Ecto neural progenitor cell (in vitro differentiated cells): ENCODE measurements around the gene PROSER2.

Source experiments
- DNase-seq: peaks from one replicate; pipeline ENCODE4 v3.0.0-alpha.2; 2018; ENCODE audit warnings: low spot score

Gene PROSER2, protein sequence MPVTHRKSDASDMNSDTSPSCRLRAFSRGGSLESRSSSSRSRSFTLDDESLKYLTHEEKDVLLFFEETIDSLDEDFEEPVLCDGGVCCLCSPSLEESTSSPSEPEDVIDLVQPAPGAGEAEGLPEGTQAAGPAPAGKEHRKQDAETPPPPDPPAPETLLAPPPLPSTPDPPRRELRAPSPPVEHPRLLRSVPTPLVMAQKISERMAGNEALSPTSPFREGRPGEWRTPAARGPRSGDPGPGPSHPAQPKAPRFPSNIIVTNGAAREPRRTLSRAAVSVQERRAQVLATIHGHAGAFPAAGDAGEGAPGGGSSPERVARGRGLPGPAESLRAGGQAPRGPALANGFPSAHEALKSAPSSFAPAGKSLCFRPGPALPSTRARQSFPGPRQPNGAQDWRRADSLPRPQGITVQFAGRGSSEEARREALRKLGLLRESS

DNA sequence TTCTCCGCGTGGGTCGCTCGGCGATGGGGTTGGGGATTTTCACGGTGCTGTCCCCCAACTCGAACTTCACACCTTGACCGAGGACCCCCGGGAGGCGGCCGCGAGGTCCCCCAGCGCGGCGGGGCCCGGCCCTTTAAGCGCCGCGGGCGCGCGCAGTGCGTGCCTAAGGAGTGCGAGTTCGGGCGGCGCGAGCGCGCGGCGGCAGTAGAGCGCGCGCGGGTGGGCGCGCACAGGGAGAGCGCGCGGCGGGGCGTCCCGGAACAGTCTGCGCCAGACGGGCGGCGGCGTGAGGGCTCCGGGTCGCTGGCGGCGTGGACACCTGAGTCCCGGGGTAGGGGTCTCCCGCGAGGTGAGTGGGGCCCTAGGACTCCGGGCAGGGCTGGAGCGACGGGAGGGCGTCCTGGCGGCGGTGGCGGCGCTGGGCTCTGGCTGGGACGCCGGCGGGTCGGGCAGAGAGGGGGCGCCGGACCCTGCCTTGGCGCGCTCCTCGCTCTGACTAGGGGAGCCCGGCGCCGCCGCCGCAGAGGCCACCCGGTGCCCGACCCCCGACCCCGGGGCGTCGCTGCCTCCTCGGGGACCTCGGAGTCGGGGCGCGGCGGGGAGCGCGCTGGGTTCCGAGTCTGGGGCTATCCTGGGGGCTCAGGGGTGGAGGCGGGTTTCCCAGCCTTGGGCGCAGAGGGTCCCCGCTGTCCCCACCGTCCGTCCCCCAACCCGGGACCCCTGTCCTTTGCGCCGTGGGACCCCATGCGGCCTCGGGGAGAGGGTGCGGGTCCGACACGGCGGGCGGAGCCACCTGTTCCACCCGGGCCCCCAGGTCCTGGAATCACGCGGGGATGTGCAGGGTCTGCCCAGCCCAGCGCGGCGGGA is at the start of gene PROSER2:
Gene PROSER2 (plus strand): TSS at position 235 of the 867 bp plus-strand sequence. CDS start 28,722 bp downstream, outside the sequence.
- DNase-seq, result peak; percentile 66

DNA sequence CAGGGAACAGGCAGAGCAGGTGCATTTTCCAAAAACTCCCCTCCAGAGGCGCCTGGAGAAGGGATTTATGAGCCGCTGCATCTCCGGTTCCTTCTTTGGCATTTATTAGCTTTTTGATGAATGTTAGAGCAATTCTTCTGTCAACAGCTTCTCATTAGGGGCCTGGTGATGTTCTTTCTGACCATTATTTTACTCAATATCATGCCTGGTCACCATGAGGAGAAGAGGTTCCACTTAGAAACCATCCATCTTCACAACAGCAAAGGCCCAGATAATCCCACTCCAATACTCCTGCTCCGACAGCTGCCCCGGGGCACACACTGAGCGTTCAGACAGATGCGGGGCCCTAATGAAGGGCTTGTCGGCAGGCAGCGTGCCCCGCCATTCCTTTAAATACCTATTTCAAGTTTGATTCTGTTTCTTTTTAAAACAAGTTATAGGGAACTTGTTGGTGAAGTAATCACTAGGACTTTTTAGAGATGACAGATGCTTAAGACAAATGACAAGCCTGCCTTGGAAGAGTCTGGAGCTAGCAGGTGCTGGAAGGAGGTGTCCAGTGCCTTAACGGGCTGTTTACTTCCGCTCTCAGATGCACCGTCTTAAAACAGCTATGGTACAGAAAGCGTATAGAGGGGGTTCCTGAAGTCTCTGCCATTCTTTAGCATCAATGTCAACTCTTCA is 49.3 kb upstream of the PROSER2 start:
- DNase-seq, result no peak

DNA sequence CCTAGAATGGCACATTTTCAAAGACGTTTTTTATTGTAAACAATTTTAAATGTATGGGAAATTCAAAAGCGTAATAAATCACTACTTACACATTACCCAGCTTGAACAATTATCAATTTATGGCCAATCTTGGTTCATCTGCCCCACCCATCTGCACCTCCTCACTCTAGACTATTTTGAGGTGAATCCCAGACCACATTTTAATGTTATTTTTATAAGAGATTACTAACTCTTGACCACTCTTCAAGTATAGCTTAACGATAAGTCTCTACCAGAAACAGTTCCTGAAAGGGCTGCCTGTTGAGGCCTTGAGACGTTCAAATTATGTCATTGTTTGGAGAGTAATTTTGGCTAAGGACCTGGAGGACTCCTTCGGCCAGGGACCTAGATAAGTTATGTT is 47.7 kb upstream of the PROSER2 start:
- DNase-seq, result no peak

DNA sequence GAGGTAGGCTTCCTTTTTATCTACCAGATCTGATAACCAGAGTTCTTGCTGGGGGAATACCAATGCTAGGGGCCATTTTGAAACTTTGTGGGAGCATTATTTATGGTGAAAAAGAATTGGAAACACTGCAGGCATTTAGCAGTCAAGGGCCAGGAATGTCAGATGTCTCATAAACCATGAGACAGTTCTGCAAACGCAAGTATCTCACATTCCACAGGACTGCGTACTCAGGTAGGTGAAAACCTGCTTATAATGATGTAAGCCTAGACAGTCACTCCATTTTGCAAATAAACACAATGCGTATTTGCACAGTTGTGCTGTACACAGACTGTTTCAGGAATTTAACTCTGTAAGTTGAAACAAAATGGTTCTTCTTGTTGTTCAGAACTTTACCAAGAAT is 47.1 kb upstream of the PROSER2 start:
- DNase-seq, result no peak

DNA sequence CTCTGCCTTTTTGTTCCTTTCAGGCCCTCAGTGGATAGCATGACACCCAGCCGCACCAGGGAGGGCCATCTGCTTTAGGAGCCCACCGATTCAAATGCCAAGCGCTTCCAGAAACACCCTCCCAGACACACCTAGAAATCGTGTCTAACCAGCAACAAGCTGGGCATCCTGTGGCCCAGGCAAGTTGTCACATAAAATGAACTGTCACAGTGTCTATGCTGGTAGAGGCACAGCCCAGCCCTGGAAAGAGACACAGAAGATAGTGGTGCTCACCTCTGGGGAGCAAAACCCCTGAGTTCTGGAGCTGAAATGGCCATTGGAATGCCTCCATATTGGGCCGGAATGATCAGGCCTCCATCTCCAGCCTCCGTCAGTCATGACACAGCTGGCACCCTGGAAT is 42.0 kb upstream of the PROSER2 start:
- DNase-seq, result no peak

DNA sequence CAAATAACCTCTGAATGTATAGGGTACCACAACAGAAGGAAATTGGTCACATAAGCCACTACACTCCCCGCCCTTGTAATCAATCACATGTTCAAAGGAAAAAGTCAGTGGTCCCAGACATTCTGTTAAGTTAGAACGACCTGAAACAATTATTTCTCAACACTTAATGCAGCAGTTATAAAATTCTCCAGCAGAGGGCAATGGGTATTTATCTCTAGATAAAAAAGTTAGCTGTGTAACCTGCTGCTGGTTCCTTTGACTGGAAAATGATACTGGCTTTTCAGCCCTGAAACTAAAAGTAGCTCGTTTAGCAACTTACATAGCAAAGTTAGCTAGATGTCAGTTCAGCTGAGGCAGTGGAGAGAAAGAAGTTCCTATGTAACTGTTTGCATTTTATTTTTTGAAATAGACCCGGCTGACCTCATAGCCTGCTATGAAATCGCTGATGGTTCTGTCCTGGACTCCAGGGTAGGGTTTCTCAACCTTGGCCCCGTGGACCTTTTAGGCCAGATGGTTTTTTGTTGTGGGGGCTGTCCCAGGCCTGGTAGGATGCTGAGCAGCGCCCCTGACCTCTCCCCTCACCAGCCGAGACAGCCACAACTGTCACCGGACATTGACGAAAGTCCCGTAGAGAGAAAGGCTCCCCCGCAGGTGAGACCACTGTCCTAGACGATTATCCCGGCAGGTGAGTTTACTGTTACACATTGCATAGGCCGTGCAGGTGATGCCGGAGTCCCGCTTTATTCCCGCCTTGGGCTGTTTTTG is 40.2 kb upstream of the PROSER2 start:
- DNase-seq, result no peak

DNA sequence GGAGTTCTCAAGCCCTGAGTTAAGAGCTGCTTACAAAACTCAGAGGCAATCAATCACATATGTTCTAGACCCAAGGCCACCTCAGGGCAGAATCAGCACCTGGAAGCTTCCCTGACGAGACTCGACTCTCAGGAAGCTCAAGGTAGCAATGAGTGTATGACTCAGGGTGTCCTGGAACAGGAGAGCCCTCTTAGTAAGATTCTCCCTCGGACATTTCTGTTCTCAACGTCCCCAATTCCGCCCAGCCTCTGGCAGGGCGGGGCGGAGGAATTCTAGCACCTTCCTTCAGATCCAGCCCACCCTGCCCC is 39.6 kb upstream of the PROSER2 start:
- DNase-seq, result no peak

DNA sequence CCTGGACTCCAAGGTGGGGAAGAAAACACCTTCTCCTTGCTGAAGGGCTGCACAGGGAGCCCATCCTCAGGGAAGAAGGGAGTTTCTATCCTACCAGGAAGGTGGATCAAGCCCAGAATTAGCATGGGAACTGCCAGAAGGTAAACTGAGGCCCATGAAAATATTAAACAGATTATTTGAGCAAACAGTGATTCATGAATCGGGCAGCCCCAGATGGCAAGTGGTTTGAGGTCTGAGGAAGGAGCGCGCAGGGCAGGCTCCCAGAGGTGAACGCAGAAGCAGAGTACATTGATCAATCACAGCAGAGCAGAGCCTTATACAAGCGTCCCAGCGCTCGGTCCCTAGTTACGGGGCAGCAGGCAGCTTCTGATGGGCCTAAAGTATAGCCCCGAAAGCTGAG is 35.8 kb upstream of the PROSER2 start:
- no peak for DNase-seq

DNA sequence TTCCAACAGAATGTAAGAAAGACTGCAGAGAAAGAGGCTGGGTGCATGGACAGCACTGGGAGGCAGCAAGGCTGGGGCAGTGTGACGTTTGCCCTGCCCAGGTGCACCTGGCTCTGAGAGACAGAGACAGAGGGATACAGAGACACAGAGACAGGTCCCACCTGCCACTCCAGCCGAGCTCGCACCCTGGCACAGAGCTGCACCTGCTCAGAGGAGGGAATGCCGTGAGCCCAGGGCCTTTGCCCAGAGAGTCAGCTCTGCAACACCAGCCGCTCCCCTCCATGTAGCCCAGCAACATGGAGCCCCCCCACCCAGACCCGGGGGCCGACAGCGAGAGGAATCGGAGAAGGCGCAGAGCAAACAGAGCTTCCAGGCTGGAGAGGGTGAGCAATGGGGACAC is 35.3 kb upstream of the PROSER2 start:
- DNase-seq, result no peak

DNA sequence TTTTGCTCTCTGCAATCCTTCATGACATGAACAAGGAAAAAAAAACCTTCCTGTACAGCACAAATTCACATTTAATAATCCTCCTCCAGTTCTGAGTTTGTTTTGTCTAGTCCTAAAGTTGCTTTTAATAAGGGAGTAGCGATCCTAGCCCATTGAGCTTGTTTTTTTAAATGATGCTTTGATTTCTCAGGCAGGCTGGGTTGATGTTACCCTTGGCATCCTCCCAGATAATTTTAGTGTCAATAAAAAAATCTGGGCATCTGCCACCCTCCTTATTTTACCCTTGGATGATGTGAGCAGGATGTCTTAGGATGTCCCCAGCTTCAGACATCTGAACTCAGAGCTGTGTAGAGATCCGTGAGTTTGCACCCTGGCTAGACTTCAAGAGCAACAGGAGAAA is 33.9 kb upstream of the PROSER2 start:
- DNase-seq, result no peak

DNA sequence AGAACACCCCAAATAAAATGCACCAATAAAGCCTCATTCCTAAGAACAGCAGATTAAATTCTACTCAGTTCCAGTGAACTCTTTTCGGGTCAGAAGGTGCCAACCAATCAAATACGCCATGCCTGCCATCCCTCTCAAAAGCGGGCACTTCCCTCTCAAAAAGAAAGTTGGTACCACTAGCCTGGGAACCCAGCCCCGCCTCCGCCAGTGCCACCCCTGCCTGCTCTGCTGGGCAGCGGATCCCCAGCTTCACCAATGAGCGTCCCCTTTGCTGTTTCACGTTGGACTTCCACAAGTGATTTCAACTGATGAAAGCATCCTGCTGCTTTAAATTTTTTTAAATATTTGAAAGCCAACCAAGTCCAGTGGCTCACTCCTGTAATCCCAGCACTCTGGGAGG is 33.2 kb upstream of the PROSER2 start:
- no peak for DNase-seq

DNA sequence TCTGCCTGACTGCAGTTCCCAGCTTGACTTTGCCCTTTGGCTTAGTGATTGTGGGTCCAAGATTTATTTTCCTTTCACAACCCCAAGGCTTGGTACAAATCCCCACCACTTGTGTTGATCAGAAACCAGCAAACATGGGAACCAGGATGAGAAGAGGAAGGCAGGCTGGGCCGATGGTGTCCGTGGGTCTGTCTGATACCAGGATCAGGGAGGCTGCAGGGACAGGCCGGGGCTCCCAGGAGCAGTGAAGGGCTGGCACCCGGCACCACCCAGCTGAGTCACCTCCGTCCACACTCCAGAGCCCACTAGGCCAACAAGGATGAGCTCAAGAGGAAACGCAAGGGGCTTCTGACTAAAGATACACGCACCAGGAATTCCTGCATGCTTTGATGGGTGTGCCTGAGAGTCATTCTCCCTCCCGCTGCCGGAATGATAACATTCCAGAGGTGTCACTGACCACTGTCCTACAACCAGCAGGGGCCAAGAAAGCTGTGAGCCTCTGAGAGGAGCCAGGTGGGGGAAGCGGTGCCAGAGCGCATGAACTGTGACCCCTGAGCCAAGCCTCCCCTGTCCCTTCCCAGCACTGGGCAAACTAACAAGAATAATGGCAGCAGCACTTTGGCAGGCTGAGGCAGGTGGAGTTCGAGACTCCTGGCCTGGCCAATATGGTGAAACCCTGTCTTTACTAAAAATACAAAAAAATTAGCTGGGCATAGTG is 29.2 kb upstream of the PROSER2 start:
- no peak for DNase-seq

DNA sequence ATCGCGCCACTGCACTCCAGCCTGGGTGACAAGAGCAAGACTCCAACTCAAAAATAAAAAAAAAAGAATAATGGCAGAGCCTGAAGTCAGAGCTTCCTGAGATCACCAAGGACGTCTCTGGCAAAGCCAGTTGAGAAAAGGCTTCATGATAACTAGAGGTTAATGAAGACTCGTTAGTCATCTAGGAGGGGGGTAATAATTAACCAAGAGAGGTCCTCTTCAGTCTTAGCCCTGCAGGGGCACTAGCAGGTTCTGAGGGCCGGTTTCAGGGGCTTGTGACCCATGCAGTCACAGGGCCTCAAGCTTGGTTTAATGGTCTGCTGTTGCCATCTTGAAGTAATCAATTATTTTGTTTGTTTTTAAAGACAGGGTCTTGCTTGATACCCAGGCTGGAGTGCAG is 28.6 kb upstream of the PROSER2 start:
- DNase-seq, result no peak

DNA sequence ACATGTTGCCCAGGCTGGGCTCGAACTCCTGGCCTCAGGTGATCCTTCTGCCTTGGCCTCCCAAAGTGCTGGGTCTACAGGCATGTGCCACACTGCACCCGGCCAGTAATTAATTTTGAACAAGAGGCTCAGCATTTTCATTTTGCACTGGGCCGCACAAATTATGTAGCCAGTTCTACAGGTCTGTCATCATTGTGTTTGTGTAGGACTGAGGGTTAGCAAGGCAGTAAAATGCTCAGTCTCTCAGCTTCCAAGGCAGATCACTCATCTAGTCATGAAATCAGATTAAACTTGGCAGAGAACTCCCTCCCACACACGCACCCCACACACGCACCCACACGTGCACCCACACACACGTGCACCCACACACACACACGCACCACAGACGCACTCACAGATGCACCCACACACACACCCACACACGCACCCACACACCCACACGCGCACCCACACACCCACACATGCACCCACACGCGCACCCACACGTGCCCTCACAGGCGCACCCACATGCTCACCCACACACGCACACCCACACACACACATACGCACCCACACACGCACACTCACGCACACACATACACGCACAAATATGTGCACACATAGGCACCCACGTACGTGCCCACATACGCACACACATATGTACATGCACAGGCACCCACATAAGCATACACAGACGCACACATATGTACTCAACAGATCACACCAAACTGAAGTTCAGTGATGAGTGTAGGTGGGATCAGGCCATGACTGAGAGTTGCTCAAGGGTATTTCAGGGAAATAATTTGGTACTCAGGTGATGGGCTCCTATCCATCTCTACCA is 27.8 kb upstream of the PROSER2 start:
- DNase-seq, result no peak

DNA sequence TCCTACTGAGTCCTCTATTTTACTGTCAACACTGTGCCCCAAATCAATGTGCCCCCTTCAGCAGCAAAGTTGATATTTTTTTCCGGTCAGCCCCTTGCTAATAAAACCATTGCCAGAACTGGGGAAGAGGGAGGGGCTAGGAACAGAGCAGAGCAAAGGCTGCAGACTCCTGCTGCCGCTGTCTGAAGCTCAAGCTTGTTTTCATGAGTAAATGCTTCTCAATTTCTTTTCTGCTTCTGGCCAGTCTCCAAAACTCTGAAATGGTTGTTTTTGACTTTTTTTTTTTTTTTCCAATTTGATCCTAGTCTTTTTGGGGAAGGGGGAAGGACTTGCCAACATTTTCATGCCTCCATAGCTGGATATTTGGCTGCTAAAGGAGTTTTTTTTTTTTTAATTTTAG is 26.7 kb upstream of the PROSER2 start:
- no peak for DNase-seq

DNA sequence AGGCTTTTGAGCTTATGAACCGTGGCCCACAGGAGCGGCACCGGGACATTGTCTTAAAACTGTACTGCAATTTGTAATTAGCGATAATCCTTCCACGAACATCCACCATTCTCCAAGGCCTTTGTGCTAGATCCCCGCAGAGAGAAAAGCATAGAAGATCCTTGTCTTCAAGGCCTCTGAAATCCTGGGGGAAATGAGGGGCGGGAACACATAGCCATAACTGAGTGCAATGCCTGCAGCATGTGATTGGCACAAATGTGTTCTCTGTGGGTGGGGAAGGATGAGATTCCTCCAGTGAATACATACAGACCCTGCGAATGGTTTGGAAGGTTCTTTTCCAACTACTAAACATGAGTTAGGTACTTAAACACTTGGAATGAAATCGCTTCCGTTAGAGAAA is 25.9 kb upstream of the PROSER2 start:
- DNase-seq, result no peak

DNA sequence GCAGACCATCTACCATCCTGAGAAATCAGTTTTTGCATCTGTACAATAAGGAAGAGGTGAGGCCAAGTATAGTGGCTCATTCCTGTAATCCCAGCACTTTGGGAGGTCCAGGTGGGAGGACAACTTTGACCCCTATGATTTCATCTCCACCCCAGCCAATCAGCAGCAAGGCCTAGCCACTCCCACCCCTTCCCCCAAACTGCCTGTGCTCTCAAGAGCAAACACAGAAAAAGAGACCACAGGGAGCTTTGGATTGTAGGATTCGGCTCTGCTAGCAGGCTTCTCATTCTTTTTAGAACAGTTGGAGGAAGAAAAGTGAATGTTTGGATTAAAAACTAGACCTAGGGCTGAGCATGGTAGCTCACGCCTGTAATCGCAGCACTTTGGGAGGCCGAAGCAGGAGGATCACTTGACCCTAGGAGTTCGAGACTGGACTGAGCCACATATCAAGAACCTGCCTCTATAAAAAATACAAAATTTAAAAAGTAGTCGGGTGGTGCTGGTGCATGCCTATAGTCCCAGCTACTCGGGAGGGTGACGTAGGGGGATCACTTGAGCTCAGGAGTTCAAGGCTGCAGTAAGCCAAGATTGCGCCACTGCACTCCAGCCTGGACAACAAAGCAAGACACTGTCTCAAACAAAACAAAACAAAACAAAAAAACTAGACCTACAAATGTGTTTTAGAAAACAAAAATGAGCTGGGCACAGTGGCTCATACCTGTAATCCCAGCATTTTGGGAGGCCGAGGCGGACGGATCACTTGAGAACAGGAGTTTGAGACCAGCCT is 25.1 kb upstream of the PROSER2 start:
- DNase-seq, result no peak

DNA sequence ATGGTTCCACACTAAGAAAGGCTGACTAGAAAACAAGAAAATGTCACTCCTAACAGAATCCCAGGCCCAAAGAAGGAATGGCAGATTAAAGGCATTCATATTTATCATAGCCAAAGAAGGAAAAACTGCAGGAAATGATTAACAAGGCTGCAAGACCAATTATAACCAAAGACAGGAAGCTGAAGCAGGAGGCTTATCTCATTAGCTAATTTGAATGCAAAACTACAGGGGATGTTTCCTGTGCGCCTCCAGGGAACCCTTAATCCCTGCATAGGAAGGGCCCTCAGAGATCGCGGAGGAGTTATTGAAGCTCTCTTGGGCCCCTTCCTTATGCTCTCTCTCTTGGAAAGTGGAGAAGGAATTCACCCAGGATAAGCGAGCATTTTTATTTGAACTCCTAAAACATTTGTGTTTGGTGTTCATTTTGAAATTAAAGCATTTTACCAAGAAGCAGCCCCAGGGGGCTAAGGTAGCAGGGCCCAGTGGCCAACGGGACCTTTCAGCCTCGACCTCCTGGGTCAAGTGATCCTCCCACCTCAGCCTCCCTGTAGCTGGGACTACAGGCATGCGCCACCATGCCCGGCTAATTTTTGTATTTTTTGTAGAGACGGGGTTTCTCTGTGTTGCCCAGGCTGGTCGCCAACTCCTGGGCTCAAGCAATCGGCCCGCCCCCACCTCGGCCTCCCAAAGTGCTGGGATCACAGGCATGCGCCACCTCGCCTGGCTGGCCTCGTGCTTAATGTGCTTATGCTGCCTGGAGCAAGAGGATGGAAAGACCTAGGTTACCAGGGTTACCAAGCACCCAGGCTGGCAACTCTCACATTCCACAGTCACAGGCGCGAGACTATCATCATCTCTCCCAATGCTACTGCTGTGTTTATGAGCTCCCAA is 24.1 kb upstream of the PROSER2 start:
- peak; percentile 62 for DNase-seq

DNA sequence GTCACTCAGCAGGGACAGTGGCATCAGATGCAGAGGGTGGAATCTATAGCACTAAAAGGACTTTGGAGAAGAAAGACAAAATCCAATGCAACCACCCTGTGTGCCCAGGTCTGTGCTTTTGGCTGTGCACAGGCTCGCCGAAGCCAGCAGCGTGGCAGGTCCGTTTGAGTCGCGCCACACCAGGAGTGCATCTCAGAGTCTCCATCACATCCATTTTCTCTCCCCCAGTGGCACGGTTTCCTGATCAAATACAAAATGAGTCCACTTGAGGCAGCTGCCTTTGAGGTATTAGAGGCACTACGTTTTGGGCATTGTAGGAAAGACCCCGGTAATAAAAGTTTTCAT is 23.4 kb upstream of the PROSER2 start:
- no peak for DNase-seq
